T-helper 1 cell treated with Interleukin-12 subunit alpha and Interleukin-12 subunit beta and Interleukin-4 antibody, amounts not matched to agents 30 μg/mL and 1 μg/mL, for 36 hours (primary cell): ENCODE data around the gene NECTIN2.

Experiments used
- H3K27ac Mint-ChIP-seq: one replicate; pipeline ENCODE4 v1.8.0; 2021; ENCODE audit warnings: mild to moderate bottlenecking, mixed read lengths
- H3K27me3 Mint-ChIP-seq: one replicate; pipeline ENCODE4 v1.8.0; 2021; ENCODE audit warnings: low read depth, mixed read lengths
- H3K36me3 Mint-ChIP-seq: one replicate; pipeline ENCODE4 v1.8.0; 2021; ENCODE audit warnings: low read depth, mixed read lengths
- H3K4me1 Mint-ChIP-seq: one replicate; pipeline ENCODE4 v1.8.0; 2021; ENCODE audit warnings: low read depth, mixed read lengths
- H3K4me3 Mint-ChIP-seq: one replicate; pipeline ENCODE4 v1.8.0; 2021; ENCODE audit warnings: mild to moderate bottlenecking, moderate library complexity, mixed read lengths
- H3K9me3 Mint-ChIP-seq: one replicate; pipeline ENCODE4 v1.8.0; 2021; ENCODE audit warnings: mixed read lengths

NECTIN2 gene

DNA sequence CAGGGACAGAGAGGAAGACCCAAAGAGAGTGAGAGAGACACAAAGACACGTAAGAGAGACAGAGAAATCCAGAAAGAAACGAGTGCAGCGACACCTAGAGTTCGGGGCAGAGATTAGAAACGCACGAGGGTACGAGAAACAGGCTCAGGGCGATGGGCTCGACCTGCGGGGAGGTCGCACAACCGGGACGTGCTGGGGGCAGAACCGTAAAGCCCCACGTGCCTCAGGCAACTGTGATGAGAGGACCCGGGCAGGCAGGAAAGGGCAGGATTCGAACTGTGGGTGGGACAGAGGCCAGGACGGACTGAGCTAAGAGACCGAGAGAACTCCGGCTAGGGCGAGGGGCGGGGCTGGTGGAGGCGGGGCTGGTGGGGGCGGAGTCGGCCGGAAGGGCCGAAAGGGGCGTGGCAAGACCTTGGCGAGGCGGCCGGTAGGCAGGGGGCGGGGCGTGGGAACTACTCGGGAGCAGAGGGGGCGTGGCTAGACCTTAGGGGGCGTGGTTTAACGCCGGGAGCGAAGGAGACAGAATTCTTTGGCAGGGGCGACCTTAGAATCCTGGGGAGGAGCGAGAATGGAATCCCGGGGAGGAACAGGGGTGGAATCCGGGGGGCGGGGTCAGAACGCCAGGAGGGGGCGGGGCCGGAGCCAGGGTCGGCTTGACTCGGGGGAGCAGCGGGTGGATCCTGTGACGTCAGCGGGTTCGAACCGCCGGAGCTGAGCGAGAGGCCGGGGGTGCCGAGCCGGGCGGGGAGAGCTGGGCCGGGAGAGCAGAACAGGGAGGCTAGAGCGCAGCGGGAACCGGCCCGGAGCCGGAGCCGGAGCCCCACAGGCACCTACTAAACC lies at the start of gene NECTIN2:
TSS of gene NECTIN2 (plus strand) at position 686 of the 843 bp plus-strand sequence. CDS start 229 bp downstream, outside the sequence.
- peaks cover 47% of the 10 kb centered on the region for H3K27me3 Mint-ChIP-seq
- H3K4me3 Mint-ChIP-seq, result peak within 1 kb of the TSS; percentile 85
- H3K4me1 Mint-ChIP-seq, result peaks cover 15% of the 10 kb centered on the region

DNA sequence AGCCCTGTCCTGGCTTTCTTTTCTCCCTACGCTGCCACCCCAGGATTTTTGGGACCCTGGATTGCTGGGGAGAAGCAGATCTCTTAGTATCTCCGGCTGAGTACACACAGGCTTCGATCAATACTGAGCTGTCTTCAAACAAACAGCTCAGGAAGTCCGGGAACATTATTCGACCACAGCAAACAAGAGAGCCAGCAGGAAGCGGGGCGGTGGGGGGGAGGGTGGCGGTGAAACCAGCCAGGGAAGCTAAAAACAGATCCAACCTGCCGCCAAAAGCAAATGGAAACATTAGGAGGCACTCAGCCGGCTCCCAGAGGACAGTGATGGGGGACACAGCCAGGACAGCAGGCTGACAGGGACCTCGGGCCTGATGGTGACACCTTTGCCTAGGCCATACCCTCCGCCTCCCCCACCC lies 49.4 kb upstream of the NECTIN2 start:
- Mint-ChIP-seq H3K27me3 (no peaks in the 10 kb centered on the region), H3K9me3 (no peaks in the 10 kb centered on the region), H3K36me3 (no peaks in the 10 kb centered on the region), H3K27ac (peak overlapping the region; percentile 80), H3K4me3 (peak overlapping the region; percentile 51), H3K4me1 (peaks cover 12% of the 10 kb centered on the region)

More for the DNA sequence above, at the start of gene NECTIN2:
- no peaks in the 10 kb centered on the region for H3K9me3 Mint-ChIP-seq
- H3K36me3 Mint-ChIP-seq, result no peaks in the 10 kb centered on the region
- H3K27ac Mint-ChIP-seq, result peak within 1 kb of the TSS; percentile 53

DNA sequence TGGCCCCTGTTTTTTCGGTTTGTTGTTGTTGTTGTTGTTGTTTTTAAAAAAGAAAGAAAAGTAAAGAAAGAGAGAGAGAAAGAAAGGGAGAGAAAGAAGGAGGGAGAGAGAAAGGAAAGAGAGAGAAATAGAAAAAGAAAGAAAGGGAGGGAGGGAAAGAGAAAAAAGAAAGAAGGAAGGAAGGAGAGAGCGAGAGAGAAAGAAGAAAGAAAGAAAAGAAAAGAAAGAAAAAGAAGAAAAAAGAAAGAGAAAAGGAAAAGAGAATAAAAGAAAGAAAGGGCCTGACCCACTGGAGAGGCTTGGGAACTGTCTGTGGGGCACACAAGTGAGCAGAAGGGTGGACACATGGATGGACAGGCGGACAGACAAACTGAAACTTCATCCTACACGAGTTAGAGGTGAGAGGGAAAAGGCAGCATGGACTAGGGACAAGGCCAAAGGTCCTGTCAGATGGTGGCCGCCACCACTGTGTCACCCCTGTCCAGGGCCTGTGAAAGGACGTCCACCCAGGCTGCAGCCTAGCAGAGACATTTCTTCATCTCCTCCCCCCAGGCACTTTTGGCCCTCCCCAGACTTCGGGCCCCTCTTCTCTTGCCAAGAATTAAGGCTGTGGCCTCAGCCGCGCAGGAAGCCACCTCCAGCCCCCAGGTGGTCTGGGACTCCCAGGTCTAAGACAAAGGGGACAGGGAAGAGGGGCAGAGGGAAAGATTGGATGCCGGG lies 46.3 kb upstream of the NECTIN2 start:
- Mint-ChIP-seq H3K4me1 (peaks cover 12% of the 10 kb centered on the region), H3K4me3 (no peak overlapping the region), H3K36me3 (no peaks in the 10 kb centered on the region), H3K27me3 (peaks cover 6% of the 10 kb centered on the region), H3K27ac (peak overlapping the region; percentile 55), H3K9me3 (no peaks in the 10 kb centered on the region)

DNA sequence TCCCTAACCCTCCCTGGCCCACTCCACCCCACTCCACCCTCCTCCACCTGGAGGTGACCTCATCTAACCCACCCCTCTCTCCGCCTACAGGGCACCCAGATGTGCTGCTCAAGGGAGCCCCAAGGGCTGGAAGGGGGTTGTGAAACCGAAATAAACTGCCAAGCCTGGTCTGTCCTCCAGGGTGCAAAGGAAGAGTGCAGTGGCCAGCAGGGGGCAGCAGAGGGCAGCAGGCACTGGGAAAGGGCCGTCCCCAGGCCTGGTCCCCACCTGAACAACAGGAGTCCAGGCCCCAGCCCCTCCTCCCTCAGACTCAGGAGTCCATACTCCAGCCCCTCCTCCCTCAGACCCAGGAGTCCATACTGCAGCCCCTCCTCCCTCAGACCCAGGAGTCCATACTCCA lies 45.6 kb upstream of the NECTIN2 start:
- Mint-ChIP-seq H3K36me3 (no peaks in the 10 kb centered on the region), H3K4me1 (peaks cover 12% of the 10 kb centered on the region), H3K4me3 (no peak overlapping the region), H3K27ac (no peak overlapping the region), H3K27me3 (peaks cover 6% of the 10 kb centered on the region), H3K9me3 (no peaks in the 10 kb centered on the region)

DNA sequence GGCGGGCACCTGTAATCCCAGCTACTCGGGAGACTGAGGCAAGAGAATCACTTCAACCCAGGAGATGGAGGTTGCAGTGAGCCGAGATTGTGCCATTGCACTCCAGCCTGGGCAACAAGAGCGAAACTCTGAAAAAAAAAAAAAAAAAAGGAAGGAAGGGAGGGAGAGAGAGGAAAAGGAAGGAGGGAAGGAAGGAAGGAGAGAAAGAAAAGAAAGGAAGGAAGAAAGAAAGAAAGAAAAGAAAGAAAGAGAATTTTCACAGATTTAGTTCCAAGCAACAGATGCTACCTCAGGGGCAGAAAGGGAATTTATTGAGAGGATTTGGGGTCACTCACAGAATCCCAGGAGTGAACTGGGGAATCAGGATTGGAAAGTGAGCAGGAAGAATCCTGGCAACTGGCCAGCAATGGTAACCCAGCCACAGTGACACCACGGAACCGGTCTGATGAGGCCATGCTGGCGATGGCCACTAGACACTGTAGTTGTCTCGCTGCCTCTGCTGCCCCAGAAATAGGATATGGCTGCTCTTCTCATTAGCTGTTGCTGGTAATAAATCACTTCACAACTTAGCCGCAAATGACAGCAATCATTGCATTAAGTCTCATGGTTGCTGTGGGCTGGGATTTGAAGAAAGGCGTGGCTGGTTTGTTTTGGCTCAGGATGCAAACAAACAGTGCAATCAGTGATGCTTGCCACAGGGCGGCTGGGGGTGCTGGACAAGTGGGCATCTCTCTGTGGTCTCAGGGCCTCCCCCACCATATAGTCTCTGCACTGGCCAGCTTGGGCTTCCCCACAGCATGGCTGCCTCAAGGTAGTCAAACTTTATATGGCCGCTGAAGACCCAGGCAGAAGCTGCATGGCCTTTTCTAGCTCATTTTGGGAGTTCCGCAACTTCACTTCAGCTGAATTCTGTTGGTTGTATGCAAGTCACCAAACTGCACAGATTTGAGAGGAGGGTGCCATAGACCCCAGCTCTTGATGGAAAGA lies 42.4 kb upstream of the NECTIN2 start:
- H3K4me3 Mint-ChIP-seq, result no peak overlapping the region
- H3K27ac Mint-ChIP-seq, result no peak overlapping the region
- peaks cover 6% of the 10 kb centered on the region for H3K4me1 Mint-ChIP-seq
- H3K27me3 Mint-ChIP-seq, result peaks cover 24% of the 10 kb centered on the region
- H3K9me3 Mint-ChIP-seq, result no peaks in the 10 kb centered on the region
- no peaks in the 10 kb centered on the region for H3K36me3 Mint-ChIP-seq

DNA sequence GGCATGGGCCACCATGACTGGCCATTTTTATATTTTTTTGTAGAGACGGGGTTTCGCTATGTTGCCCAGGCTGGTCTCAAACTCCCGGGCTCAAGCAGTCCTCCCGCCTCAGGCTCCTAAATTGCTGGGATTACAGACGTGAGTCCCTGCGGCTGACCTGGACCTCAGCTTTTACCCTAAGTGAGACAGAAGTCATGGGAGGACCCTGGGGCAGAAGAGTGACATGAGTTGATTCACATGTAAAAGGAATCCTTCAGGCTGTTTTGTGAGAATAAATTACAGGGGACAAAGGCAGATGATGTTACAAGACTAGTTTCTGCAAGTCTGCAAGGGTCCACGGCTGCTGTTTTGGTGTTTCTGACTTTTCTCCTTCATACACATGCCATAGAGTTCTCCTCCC lies 39.8 kb upstream of the NECTIN2 start:
- Mint-ChIP-seq H3K4me3 (no peak overlapping the region), H3K9me3 (no peaks in the 10 kb centered on the region), H3K36me3 (no peaks in the 10 kb centered on the region), H3K27ac (no peak overlapping the region), H3K4me1 (no peaks in the 10 kb centered on the region), H3K27me3 (peaks cover 31% of the 10 kb centered on the region)

DNA sequence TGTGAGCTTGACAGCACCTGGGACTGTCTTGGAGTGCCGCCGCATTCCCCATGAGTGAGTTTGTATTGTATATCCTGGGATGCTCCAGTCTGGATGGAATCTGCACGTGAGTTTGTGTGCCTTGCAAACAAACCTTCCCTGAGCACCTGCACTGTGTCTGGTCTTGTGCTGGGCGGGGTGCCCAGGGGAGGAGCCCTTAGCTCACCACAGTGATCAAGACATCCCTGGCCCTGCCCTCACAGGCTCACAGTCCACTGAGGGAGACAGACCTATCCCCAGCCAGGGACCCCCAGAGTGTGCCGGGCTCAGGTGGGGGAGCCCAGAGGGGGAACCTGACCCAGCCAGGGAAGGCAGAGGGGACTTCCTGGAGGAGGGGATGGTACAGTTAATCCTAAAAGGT lies 38.9 kb upstream of the NECTIN2 start:
- Mint-ChIP-seq H3K27me3 (peaks cover 31% of the 10 kb centered on the region), H3K36me3 (no peaks in the 10 kb centered on the region), H3K27ac (no peak overlapping the region), H3K9me3 (no peaks in the 10 kb centered on the region), H3K4me1 (no peaks in the 10 kb centered on the region), H3K4me3 (no peak overlapping the region)

DNA sequence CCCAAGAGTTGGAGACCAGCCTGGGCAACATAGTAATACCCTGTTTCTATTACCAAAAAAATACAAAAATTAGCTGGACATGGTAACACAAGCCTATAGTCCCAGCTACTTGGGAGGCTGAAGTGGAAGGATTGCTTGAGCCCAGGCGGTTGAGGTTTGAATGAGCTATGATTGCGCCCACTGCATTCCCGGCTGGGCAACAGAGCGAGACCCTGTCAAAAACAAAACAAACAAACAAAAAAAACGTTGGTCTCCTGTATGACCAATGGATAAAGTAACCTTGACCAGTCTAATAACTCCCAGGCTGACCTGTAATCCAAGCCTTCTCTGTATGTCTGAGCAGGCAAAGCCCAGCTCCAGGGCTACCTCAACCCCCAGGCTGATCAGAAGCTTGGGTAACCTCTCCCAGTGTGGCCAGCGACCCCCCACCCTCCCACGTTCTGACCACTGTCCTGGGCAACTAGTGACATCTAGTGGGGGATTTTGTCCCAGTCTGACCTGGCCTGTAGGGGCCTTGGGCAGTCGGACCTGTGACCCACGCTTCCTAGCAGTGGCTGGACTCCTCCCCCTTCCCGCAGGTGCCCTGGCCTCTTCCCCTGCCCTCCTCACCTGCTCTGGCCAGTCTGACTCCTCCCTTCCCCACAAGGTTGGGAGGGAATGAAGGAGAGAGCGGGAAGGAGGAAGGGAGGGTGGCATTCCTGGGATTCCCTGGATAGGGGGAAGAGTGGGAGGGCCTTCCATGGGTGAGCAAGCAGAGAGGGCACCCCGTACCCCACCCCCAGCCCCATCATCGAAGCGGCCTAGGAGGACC lies 38.2 kb upstream of the NECTIN2 start:
- H3K27ac Mint-ChIP-seq, result no peak overlapping the region
- no peaks in the 10 kb centered on the region for H3K4me1 Mint-ChIP-seq
- H3K36me3 Mint-ChIP-seq, result no peaks in the 10 kb centered on the region
- H3K27me3 Mint-ChIP-seq, result peaks cover 28% of the 10 kb centered on the region
- H3K4me3 Mint-ChIP-seq, result no peak overlapping the region
- no peaks in the 10 kb centered on the region for H3K9me3 Mint-ChIP-seq

DNA sequence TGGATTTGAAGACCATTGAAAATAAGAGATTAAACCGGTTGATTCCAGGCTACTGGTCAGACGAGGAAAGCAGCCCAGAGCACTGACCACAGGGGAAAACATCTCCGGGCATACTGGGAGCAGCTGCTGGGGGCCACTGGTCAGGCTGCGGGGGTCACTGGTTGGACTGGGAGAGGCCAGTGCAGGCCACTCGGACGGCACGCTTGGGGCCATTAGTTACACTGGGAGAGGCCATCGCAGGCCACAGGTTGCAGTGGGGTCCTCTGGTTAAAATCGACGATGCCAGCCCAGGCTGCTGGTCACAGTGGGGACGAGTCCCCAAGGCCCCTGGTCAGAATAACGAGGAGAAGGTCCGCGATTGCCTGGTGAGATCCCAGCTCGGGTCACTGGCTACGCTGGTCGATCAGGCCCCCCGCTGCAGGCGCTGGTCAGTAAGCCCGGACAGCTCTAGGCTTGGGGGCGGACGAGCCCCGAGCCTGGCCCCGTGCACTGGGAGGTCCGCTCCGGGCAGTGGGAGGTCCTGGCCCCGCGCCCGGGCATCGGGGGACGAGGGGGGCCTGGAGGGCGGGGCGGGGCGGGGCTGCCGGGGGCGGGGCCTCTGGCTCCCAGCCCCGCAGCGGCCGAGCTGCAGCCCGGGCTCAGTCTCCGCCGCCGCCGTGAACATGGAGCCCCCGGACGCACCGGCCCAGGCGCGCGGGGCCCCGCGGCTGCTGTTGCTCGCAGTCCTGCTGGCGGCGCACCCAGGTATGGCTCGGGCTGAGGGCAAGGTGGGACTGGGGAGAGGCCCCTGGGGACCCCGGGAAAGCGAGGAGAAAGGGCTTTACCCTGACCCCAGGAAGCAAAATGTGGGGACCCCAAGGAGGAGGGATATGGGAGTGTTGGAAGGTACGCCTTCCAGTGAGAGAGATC lies 37.4 kb upstream of the NECTIN2 start, which contains the start of gene BCAM:
TSS of gene BCAM (plus strand) at position 641 of the 909 bp plus-strand sequence. CDS start at position 663, 22 bp downstream.
- H3K4me1 Mint-ChIP-seq, result no peaks in the 10 kb centered on the region
- H3K9me3 Mint-ChIP-seq, result no peaks in the 10 kb centered on the region
- H3K27me3 Mint-ChIP-seq, result peaks cover 24% of the 10 kb centered on the region
- no peaks in the 10 kb centered on the region for H3K36me3 Mint-ChIP-seq
- H3K4me3 Mint-ChIP-seq, result no peak within 1 kb of the TSS
- H3K27ac Mint-ChIP-seq, result no peak within 1 kb of the TSS

DNA sequence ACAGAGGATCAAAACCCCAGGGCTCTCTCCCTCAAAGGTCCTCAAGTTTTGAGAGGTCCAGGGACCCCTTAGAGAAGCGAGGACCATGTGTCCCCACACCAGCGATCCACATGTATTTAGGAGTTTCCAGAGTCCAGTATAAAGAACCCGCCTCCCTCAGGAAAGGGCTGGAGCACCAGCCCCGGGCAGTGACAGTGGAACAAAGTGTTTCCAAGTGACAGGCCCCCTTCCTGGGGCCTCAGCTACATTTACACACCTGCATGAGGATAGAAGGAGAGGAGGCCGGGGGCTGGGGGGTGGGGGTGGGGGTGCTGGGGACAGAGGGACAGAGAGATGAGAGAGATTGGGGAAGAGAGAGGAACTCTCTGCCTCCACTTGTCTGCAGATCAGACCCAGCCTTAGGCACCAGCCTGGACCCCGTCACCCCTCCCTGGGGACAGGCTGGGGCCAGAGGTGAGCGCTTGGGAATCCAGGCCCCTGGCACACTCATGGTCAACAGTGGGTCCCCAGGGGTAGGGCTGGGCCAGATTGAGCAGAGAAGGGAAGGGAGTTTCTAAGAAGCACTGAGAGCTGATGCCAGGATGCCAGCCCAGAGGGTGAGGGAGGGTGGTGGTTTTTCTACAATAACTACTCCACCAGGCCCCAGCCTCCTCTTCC lies 36.4 kb upstream of the NECTIN2 start:
- Mint-ChIP-seq H3K4me3 (no peak overlapping the region), H3K36me3 (no peaks in the 10 kb centered on the region), H3K27me3 (peaks cover 24% of the 10 kb centered on the region), H3K4me1 (no peaks in the 10 kb centered on the region), H3K9me3 (no peaks in the 10 kb centered on the region), H3K27ac (no peak overlapping the region)

DNA sequence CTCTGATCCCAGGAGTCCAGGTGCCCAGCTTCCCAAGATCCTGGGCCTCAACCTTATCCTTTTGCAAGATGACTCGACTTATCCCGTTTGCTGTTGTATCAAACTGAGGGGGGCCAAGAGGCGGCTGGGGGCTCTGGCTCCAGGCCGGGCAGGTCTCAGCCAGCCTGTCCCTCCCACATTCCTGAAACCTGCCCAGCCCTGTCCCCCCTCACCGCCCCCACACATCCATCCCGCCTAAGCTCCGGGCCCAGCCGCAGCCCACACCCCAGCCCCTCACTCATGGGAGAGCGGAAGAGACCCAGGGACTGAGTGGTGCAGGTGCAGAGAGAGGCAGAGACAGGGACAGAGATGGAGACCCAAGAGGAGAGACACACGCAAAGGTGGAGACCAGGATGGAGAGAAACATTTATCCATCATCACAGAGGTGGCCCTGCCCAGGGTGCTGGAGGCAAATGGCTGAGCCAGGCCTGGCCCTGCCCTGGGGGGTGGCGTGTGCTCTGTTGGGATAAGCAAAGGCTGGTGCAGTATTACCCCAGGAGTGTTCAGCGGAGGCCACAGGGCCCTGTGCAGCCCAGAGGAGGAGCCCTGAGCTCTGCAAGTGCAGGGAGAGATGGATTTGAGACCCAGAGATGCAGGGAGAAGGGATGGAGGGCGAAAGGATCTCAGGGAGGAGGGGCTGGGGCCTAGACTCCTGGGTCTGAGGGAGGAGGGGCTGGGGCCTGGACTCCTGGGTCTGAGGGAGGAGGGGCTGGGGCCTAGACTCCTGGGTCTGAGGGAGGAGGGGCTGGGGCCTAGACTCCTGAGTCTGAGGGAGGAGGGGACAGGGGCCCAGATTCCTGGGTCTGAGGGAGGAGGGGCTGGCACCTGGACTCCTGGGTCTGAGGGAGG lies 35.6 kb upstream of the NECTIN2 start:
- no peak overlapping the region for H3K27ac Mint-ChIP-seq
- no peak overlapping the region for H3K4me3 Mint-ChIP-seq
- no peaks in the 10 kb centered on the region for H3K4me1 Mint-ChIP-seq
- H3K36me3 Mint-ChIP-seq, result no peaks in the 10 kb centered on the region
- H3K9me3 Mint-ChIP-seq, result no peaks in the 10 kb centered on the region
- peaks cover 24% of the 10 kb centered on the region for H3K27me3 Mint-ChIP-seq

DNA sequence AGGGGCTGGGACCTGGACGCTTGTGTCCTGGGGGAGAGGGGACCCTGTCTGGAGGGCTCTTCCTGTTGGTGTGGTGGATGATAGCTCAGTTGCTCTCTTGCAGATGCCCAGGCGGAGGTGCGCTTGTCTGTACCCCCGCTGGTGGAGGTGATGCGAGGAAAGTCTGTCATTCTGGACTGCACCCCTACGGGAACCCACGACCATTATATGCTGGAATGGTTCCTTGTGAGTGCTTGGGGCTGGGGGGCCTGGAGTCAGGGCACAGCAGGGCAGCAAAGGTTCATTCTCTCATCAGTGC lies 35.0 kb upstream of the NECTIN2 start:
- Mint-ChIP-seq H3K9me3 (no peaks in the 10 kb centered on the region), H3K27me3 (peaks cover 24% of the 10 kb centered on the region), H3K4me3 (no peak overlapping the region), H3K36me3 (no peaks in the 10 kb centered on the region), H3K27ac (no peak overlapping the region), H3K4me1 (no peaks in the 10 kb centered on the region)
